Upper lobe of left lung (tissue), 4 donors: ENCODE results near the gene MRPL11.
A peak's percentile ranks its signal among the peaks of the same experiment; 100 is the strongest.

Experiments used
- EP300 ChIP-seq, 4 donors: sonication (generic); formaldehyde crosslinking; IDR thresholded peaks; one replicate each; pipeline ENCODE4 v1.5.1; 2017; ENCODE audit warnings: antibody characterized with exemption in 4 of 4, control low read depth in 2 of 4
- POLR2A ChIP-seq, 4 donors: fragments of 450-650 bp; IDR thresholded peaks; one replicate each; pipeline ENCODE4 v1.5.1; 2016 to 2017; ENCODE audit warnings: antibody characterized with exemption in 4 of 4, mild to moderate bottlenecking in 2 of 4
- POLR2AphosphoS5 ChIP-seq, 2 donors: sonication (generic); formaldehyde crosslinking; IDR thresholded peaks; one replicate each; pipeline ENCODE4 v1.5.1; 2017; ENCODE audit warnings: antibody characterized with exemption in 2 of 2
- TF ChIP-seq, protein P1 (sequence below), 6 experiments: fragments of 450-650 bp in 4 of 6; fragments of 200-600 bp in 2 of 6; sonication (generic) in 2 of 6; IDR thresholded peaks; one replicate each; pipeline ENCODE4 v1.5.1; 2016 to 2019; ENCODE audit warnings: antibody characterized with exemption in 6 of 6

DNA sequence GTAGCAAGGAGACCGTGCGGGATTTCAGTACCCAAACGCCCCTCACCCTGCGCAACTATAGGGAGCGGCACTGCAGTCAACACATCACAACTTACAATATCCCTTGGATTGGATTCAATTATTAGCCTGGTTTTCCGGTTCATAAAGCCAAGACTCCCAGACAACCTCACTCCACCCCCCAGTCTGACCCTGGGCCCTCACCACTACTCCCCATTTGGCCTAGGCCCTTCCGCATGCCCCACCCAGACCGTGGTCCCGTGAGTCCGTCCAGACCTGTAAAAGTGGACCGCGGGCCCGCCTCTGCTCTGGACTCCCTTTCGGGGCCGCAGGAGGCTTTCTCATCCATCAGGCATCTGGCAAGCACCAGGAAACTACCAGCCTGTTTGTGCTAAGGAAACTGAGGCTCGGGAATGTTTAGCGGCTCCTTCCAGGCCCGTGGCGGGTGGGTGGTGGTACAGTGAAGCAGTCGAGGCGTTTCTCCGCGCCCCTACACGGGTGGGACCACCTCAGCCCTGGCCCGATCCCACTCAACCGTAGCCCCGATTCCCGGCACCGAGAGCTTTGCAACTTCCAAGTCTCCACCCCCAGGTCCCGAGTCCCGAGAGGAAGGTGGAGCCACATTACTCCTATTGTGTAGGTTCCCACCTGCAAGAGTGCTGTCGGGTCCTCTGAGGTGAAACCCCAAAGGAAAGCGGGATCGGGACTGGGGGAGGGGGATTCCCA is 40.9 kb upstream of the MRPL11 start:
- TF ChIP-seq, protein P1, sequence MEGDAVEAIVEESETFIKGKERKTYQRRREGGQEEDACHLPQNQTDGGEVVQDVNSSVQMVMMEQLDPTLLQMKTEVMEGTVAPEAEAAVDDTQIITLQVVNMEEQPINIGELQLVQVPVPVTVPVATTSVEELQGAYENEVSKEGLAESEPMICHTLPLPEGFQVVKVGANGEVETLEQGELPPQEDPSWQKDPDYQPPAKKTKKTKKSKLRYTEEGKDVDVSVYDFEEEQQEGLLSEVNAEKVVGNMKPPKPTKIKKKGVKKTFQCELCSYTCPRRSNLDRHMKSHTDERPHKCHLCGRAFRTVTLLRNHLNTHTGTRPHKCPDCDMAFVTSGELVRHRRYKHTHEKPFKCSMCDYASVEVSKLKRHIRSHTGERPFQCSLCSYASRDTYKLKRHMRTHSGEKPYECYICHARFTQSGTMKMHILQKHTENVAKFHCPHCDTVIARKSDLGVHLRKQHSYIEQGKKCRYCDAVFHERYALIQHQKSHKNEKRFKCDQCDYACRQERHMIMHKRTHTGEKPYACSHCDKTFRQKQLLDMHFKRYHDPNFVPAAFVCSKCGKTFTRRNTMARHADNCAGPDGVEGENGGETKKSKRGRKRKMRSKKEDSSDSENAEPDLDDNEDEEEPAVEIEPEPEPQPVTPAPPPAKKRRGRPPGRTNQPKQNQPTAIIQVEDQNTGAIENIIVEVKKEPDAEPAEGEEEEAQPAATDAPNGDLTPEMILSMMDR (IDR thresholded peaks at IDR 0.05) = no peak
- no peak for TF ChIP-seq POLR2A (IDR thresholded peaks at IDR 0.05)
- TF ChIP-seq POLR2AphosphoS5 (IDR thresholded peaks at IDR 0.05) = peak in 1 of 2 donors; percentile 4
- TF ChIP-seq EP300 (IDR thresholded peaks at IDR 0.05) = no peak
